GM23248 (cell line): ENCODE measurements around the gene WDR73.

ENCODE experiments used
- EZH2 ChIP-seq: fragments of 200-600 bp; sonication (generic); IDR thresholded peaks from 2 replicates; pipeline ENCODE4 v1.6.1; 2018; ENCODE audit warnings: antibody characterized with exemption, mild to moderate bottlenecking; ENCODE audit not compliant: insufficient read depth, poor library complexity, severe bottlenecking
- EZH2phosphoT487 ChIP-seq: fragments of 200-600 bp; sonication (generic); IDR thresholded peaks from 2 replicates; pipeline ENCODE4 v1.6.1; 2018; ENCODE audit warnings: antibody characterized with exemption, moderate library complexity, mild to moderate bottlenecking, low read depth; ENCODE audit not compliant: insufficient read depth

DNA sequence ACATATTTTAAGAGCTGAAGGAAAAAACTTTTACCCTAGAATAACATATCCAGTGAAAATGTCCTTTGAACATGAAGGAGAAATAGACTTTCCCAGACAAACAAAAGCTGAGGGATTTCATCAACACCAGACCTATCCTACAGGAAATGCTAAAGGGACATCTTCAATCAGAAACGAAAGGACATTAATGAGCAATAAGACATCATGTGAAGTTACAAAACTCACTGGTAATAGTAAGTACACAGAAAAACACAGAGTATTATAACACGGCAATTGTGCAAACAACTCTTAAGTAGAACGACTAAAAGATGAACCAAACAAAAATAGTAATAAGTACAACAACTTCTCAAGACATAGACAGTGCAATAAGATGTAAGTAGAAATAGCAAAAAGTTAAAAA, 56.8 kb downstream of the WDR73 start:
- no peak for TF ChIP-seq EZH2
- no peak for TF ChIP-seq EZH2phosphoT487
